Measurements from ENCODE around the gene TRIM3. TPM values are rescaled to one million over a fixed set of nuclear protein-coding genes. Genes with fewer than 3 reads are reported as not detected.

TRIM3 gene
- total RNA-seq, 1 experiment from 2014 or later, result 13.4 TPM

- no peaks in the 10 kb centered on the region for H3K79me2 ChIP-seq (ENCODE audit: insufficient read depth, low read length)
- no peaks in the 10 kb centered on the region for H4K20me1 ChIP-seq (ENCODE audit: insufficient read depth)
- H3K36me3 ChIP-seq (ENCODE audit: control insufficient read depth in 1 of 2, insufficient read depth in 2 of 2, low read length in 2 of 2), result no peaks in the 10 kb centered on the region
- no peak overlapping the region for H3K27ac ChIP-seq (ENCODE audit: low read depth, low read length)
- no peak overlapping the region for H3K4me3 ChIP-seq (replicated peaks in 1 of 2; ENCODE audit: low read depth in 1 of 2, low read length in 2 of 2)
- H3K4me2 ChIP-seq (ENCODE audit: low read length), result no peak overlapping the region
- no peak overlapping the region for H3K9ac ChIP-seq (ENCODE audit: low read length)
- RAD21 ChIA-PET (ENCODE audit: low non-redundant PET in 1 of 2, low total read pairs in 2 of 2, uncharacterized antibody in 2 of 2, unreplicated experiment in 2 of 2), result no interaction called here
- H2AFZ ChIP-seq (ENCODE audit: low read depth, low read length, poor library complexity, severe bottlenecking), result no peak overlapping the region
- no peak for DNase-seq (ENCODE audit: low read depth, low spot score)
- no peak for ATAC-seq
- no peaks in the 10 kb centered on the region for H3K9me2 ChIP-seq (ENCODE audit: insufficient read depth)
- intact Hi-C loops (cut with micrococcal nuclease), result no loop called here
- BruUV-seq (replicated peaks), result no TSS peak
- POLR2A ChIA-PET, result no interaction called here
- H3K4me1 ChIP-seq (ENCODE audit: control insufficient read depth in 1 of 2, insufficient read depth in 2 of 2, low read length in 2 of 2), result peaks cover 0 to 10% of the 10 kb centered on the region in 2 experiments; a peak in 2 of 4 replicates
- CTCF ChIA-PET, result interaction anchor here (1.0 to 6.8 kb wide), 3 partner anchors 27 to 125 kb away, joined by 3 to 83 read pairs (median 14); no protein-coding TSS in a partner anchor
- no peaks in the 10 kb centered on the region for H3K9me3 ChIP-seq (ENCODE audit: control insufficient read depth in 1 of 2, insufficient read depth in 1 of 2, low read depth in 1 of 2, low read length in 2 of 2)
- H3K27me3 ChIP-seq (ENCODE audit: insufficient read depth, low read length), result no peaks in the 10 kb centered on the region
- no peak for TF ChIP-seq SP1 (IDR thresholded peaks at IDR 0.05; ENCODE audit: low read depth)
These were observed 30.4 kb upstream of the TRIM3 start for GRCh38 chr11:6504166-6504565.

GRCh38 chr11:6502382-6502781, 28.6 kb upstream of the TRIM3 start:
- Histone ChIP-seq H3K4me3 (replicated peaks in 1 of 2; ENCODE audit: low read depth in 1 of 2, low read length in 2 of 2) (no peak overlapping the region), H3K9me3 (ENCODE audit: control insufficient read depth in 1 of 2, insufficient read depth in 1 of 2, low read depth in 1 of 2, low read length in 2 of 2) (no peaks in the 10 kb centered on the region), H3K79me2 (ENCODE audit: insufficient read depth, low read length) (no peaks in the 10 kb centered on the region), H3K9ac (ENCODE audit: low read length) (no peak overlapping the region), H3K4me2 (ENCODE audit: low read length) (no peak overlapping the region), H3K27me3 (ENCODE audit: insufficient read depth, low read length) (no peaks in the 10 kb centered on the region), H3K27ac (ENCODE audit: low read depth, low read length) (no peak overlapping the region), H3K36me3 (ENCODE audit: control insufficient read depth in 1 of 2, insufficient read depth in 2 of 2, low read length in 2 of 2) (no peaks in the 10 kb centered on the region), H3K4me1 (ENCODE audit: control insufficient read depth in 1 of 2, insufficient read depth in 2 of 2, low read length in 2 of 2) (peaks cover 0 to 10% of the 10 kb centered on the region in 2 experiments; a peak in 2 of 4 replicates), H4K20me1 (ENCODE audit: insufficient read depth) (no peaks in the 10 kb centered on the region), H3K9me2 (ENCODE audit: insufficient read depth) (no peaks in the 10 kb centered on the region), H2AFZ (ENCODE audit: low read depth, low read length, poor library complexity, severe bottlenecking) (no peak overlapping the region)
- ChIA-PET CTCF (interaction anchor here (1.2 kb wide), 1 partner anchor 123 kb away, joined by 6 read pairs; no protein-coding TSS in a partner anchor), RAD21 (ENCODE audit: low non-redundant PET in 1 of 2, low total read pairs in 2 of 2, uncharacterized antibody in 2 of 2, unreplicated experiment in 2 of 2) (no interaction called here), POLR2A (no interaction called here)
- intact Hi-C loops (cut with micrococcal nuclease), result no loop called here
- BruUV-seq (replicated peaks), result no TSS peak
- DNase-seq (ENCODE audit: low read depth, low spot score) (no peak), ATAC-seq (no peak)
- TF ChIP-seq EGR1 (IDR thresholded peaks at IDR 0.05; ENCODE audit: low read depth) (no peak), MAX (IDR thresholded peaks at IDR 0.05) (no peak), CEBPB (IDR thresholded peaks at IDR 0.05; ENCODE audit: low read depth) (no peak), FOSL1 (IDR thresholded peaks at IDR 0.05; ENCODE audit: low read depth) (no peak), RAD21 (IDR thresholded peaks at IDR 0.05; ENCODE audit: low read depth) (no peak), ATF3 (IDR thresholded peaks at IDR 0.05) (no peak), ELF1 (IDR thresholded peaks at IDR 0.05; ENCODE audit: borderline replicate concordance, low read depth) (no peak), EZH2 (IDR thresholded peaks at IDR 0.05) (no peak), CBX3 (IDR thresholded peaks at IDR 0.05; ENCODE audit: low read depth) (no peak), ZNF274 (IDR thresholded peaks at IDR 0.05; ENCODE audit: low read depth, low read length) (no peak), EZH2phosphoT487 (IDR thresholded peaks at IDR 0.05; ENCODE audit: borderline replicate concordance) (no peak), JUND (IDR thresholded peaks at IDR 0.05) (no peak), ZBTB33 (IDR thresholded peaks at IDR 0.05; ENCODE audit: extremely low read depth, insufficient replicate concordance, low read length) (no peak), REST (IDR thresholded peaks at IDR 0.05; ENCODE audit: low read depth) (no peak)
